ENCODE measurements around the gene NSMF. TPM values are rescaled to one million over a fixed set of nuclear protein-coding genes. Genes with fewer than 3 reads are reported as not detected.

The NSMF gene
- total RNA-seq, 5 donors from 2014 or later (not counting 1 experiment from before 2014, with no cell fraction given) = 40.5 to 89.5 (median 51.7) TPM

- Mint-ChIP-seq H3K27ac (peak overlapping the region; percentile 16 to 77), H3K4me3 (peak overlapping the region; percentile 21 to 72 (median 43)), H3K9me3 (no peaks in the 10 kb centered on the region), H3K4me1 (peaks cover 23 to 27% (median 23%) of the 10 kb centered on the region in 3 donors), H3K36me3 (no peaks in the 10 kb centered on the region), H3K27me3 (no peaks in the 10 kb centered on the region)
- no peak for DNase-seq
- Histone ChIP-seq H3K9me3 (no peaks in the 10 kb centered on the region), H3K27ac (ENCODE audit: low read length) (no peak overlapping the region), H3K36me3 (ENCODE audit: control insufficient read depth in 2 of 2, extremely low read depth in 1 of 2, insufficient read depth in 1 of 2, low read length in 1 of 2) (no peaks in the 10 kb centered on the region), H3K4me3 (ENCODE audit: control insufficient read depth in 1 of 2, extremely low read depth in 1 of 2, low read length in 1 of 2) (no peak overlapping the region), H3K27me3 (replicated peaks in 1 of 2; ENCODE audit: control insufficient read depth in 2 of 2, extremely low read depth in 1 of 2, insufficient read depth in 2 of 2, low read length in 1 of 2) (peaks cover 0 to 5% of the 10 kb centered on the region in 2 experiments), H3K4me1 (ENCODE audit: control insufficient read depth in 1 of 2, extremely low read depth in 1 of 2, insufficient read depth in 2 of 2, low read length in 2 of 2) (peaks cover 21 to 47% of the 10 kb centered on the region in 2 experiments)
- CTCF ChIA-PET = no interaction called here
- POLR2A ChIA-PET = no interaction called here
- ATAC-seq (replicated peaks in 1 of 4) = no peak
- 94% methylated on average over 30 of the region's 30 CpGs for WGBS (ENCODE audit: insufficient coverage)
These were observed 4.1 kb upstream of the NSMF start for GRCh38 chr9:137462986-137463930.

- ATAC-seq (replicated peaks in 1 of 4) (no peak), DNase-seq (peak in 1 of 35 experiments; percentile 9)
- no peaks in the 10 kb centered on the region for H3K36me3 Mint-ChIP-seq
- Histone ChIP-seq H3K4me3 (ENCODE audit: control insufficient read depth in 1 of 2, extremely low read depth in 1 of 2, low read length in 1 of 2) (peak overlapping the region; percentile 39 to 55), H3K36me3 (ENCODE audit: control insufficient read depth in 2 of 2, extremely low read depth in 1 of 2, insufficient read depth in 1 of 2, low read length in 1 of 2) (peaks cover 0 to 3% of the 10 kb centered on the region in 2 donors), H3K27ac (ENCODE audit: low read length) (peak overlapping the region; percentile 83), H3K27me3 (replicated peaks in 1 of 2; ENCODE audit: control insufficient read depth in 2 of 2, extremely low read depth in 1 of 2, insufficient read depth in 2 of 2, low read length in 1 of 2) (peaks cover 0 to 5% of the 10 kb centered on the region in 2 experiments), H3K9me3 (no peaks in the 10 kb centered on the region), H3K4me1 (ENCODE audit: control insufficient read depth in 1 of 2, extremely low read depth in 1 of 2, insufficient read depth in 2 of 2, low read length in 2 of 2) (peaks cover 21 to 55% of the 10 kb centered on the region in 2 experiments)
- peak overlapping the region; percentile 77 to 92 for H3K27ac Mint-ChIP-seq
- WGBS (ENCODE audit: insufficient coverage) = 95% methylated on average over 18 of the region's 25 CpGs
- peak overlapping the region in 2 of 3 donors; percentile 43 to 72 for H3K4me3 Mint-ChIP-seq
- POLR2A ChIA-PET = no interaction called here
- CTCF ChIA-PET = no interaction called here
- peaks cover 23 to 27% (median 23%) of the 10 kb centered on the region in 3 donors for H3K4me1 Mint-ChIP-seq
- no peaks in the 10 kb centered on the region for H3K9me3 Mint-ChIP-seq
- no peaks in the 10 kb centered on the region for H3K27me3 Mint-ChIP-seq
These were observed 3.4 kb upstream of the NSMF start for GRCh38 chr9:137462396-137462985.

- ChIA-PET POLR2A (no interaction called here), CTCF (interaction anchor here in 1 of 2 donors (0.8 kb wide), 1 partner anchor 39 kb away, joined by 4 read pairs; the partner anchor contains the start of gene EXD3)
- Mint-ChIP-seq H3K27ac (peak overlapping the region; percentile 92), H3K36me3 (no peaks in the 10 kb centered on the region), H3K4me1 (peaks cover 26 to 28% (median 27%) of the 10 kb centered on the region in 3 donors), H3K27me3 (no peaks in the 10 kb centered on the region), H3K4me3 (peak overlapping the region; percentile 72 to 73 (median 73)), H3K9me3 (no peaks in the 10 kb centered on the region)
- DNase-seq (peak; percentile 71 to 94 (median 88)), ATAC-seq (replicated peaks in 1 of 4) (peak; percentile 74 to 78 (median 76))
- WGBS (ENCODE audit: insufficient coverage) = 2% methylated on average over 41 of the region's 52 CpGs
- peaks cover 0 to 8% of the 10 kb centered on the region in 2 donors for H3K36me3 ChIP-seq (ENCODE audit: control insufficient read depth in 2 of 2, extremely low read depth in 1 of 2, insufficient read depth in 1 of 2, low read length in 1 of 2)
- peak overlapping the region; percentile 83 for H3K27ac ChIP-seq (ENCODE audit: low read length)
- peaks cover 0 to 5% of the 10 kb centered on the region in 2 experiments for H3K27me3 ChIP-seq (replicated peaks in 1 of 2; ENCODE audit: control insufficient read depth in 2 of 2, extremely low read depth in 1 of 2, insufficient read depth in 2 of 2, low read length in 1 of 2)
- H3K4me3 ChIP-seq (ENCODE audit: control insufficient read depth in 1 of 2, extremely low read depth in 1 of 2, low read length in 1 of 2) = peak overlapping the region; percentile 39 to 55
- H3K9me3 ChIP-seq = no peaks in the 10 kb centered on the region
- H3K4me1 ChIP-seq (ENCODE audit: control insufficient read depth in 1 of 2, extremely low read depth in 1 of 2, insufficient read depth in 2 of 2, low read length in 2 of 2) = peaks cover 21 to 61% of the 10 kb centered on the region in 2 experiments
These were observed 2.7 kb upstream of the NSMF start for GRCh38 chr9:137461663-137462395.

GRCh38 chr9:137461316-137461662 is 2.2 kb upstream of the NSMF start:
- Mint-ChIP-seq H3K4me3 (peak overlapping the region in 2 of 3 donors; percentile 13 to 72), H3K27me3 (no peaks in the 10 kb centered on the region), H3K4me1 (peaks cover 31 to 33% (median 31%) of the 10 kb centered on the region in 3 donors), H3K36me3 (no peaks in the 10 kb centered on the region), H3K27ac (peak overlapping the region; percentile 44 to 65), H3K9me3 (no peaks in the 10 kb centered on the region)
- peak overlapping the region; percentile 83 for H3K27ac ChIP-seq (ENCODE audit: low read length)
- ChIA-PET POLR2A (no interaction called here), CTCF (interaction anchor here in 1 of 2 donors (0.8 kb wide), 1 partner anchor 38 kb away, joined by 4 read pairs; the partner anchor contains the start of gene EXD3)
- DNase-seq = peak in 4 of 35 experiments; percentile 17 to 36 (median 33)
- H3K27me3 ChIP-seq (replicated peaks in 1 of 2; ENCODE audit: control insufficient read depth in 2 of 2, extremely low read depth in 1 of 2, insufficient read depth in 2 of 2, low read length in 1 of 2) = peaks cover 0 to 5% of the 10 kb centered on the region in 2 experiments
- no peaks in the 10 kb centered on the region for H3K9me3 ChIP-seq
- ATAC-seq (replicated peaks in 1 of 4) = no peak
- H3K4me3 ChIP-seq (ENCODE audit: control insufficient read depth in 1 of 2, extremely low read depth in 1 of 2, low read length in 1 of 2) = peak overlapping the region in 1 of 2 donors; percentile 55
- 62% methylated on average over 6 of the region's 21 CpGs for WGBS (ENCODE audit: insufficient coverage)
- peaks cover 2 to 9% of the 10 kb centered on the region in 2 donors for H3K36me3 ChIP-seq (ENCODE audit: control insufficient read depth in 2 of 2, extremely low read depth in 1 of 2, insufficient read depth in 1 of 2, low read length in 1 of 2)
- peaks cover 21 to 61% of the 10 kb centered on the region in 2 experiments for H3K4me1 ChIP-seq (ENCODE audit: control insufficient read depth in 1 of 2, extremely low read depth in 1 of 2, insufficient read depth in 2 of 2, low read length in 2 of 2)

GRCh38 chr9:137460363-137461315 is 1.5 kb upstream of the NSMF start:
- Mint-ChIP-seq H3K36me3 (no peaks in the 10 kb centered on the region), H3K4me1 (peaks cover 31 to 37% (median 35%) of the 10 kb centered on the region in 3 donors), H3K27me3 (no peaks in the 10 kb centered on the region), H3K9me3 (no peaks in the 10 kb centered on the region), H3K4me3 (peak overlapping the region; percentile 13 to 72 (median 13)), H3K27ac (peak overlapping the region; percentile 65 to 69)
- Histone ChIP-seq H3K9me3 (no peaks in the 10 kb centered on the region), H3K27ac (ENCODE audit: low read length) (peak overlapping the region; percentile 2), H3K4me1 (ENCODE audit: control insufficient read depth in 1 of 2, extremely low read depth in 1 of 2, insufficient read depth in 2 of 2, low read length in 2 of 2) (peaks cover 21 to 64% of the 10 kb centered on the region in 2 experiments), H3K27me3 (replicated peaks in 1 of 2; ENCODE audit: control insufficient read depth in 2 of 2, extremely low read depth in 1 of 2, insufficient read depth in 2 of 2, low read length in 1 of 2) (peaks cover 0 to 5% of the 10 kb centered on the region in 2 experiments), H3K36me3 (ENCODE audit: control insufficient read depth in 2 of 2, extremely low read depth in 1 of 2, insufficient read depth in 1 of 2, low read length in 1 of 2) (peaks cover 4 to 9% of the 10 kb centered on the region in 2 donors), H3K4me3 (ENCODE audit: control insufficient read depth in 1 of 2, extremely low read depth in 1 of 2, low read length in 1 of 2) (no peak overlapping the region)
- ChIA-PET POLR2A (no interaction called here), CTCF (no interaction called here)
- 92% methylated on average over 27 of the region's 31 CpGs for WGBS (ENCODE audit: insufficient coverage)
- ATAC-seq (replicated peaks in 1 of 4) (no peak), DNase-seq (no peak)
